NCI-H2227 (cell line): ENCODE results near the gene NDST1.
A peak's percentile ranks its signal among the peaks of the same experiment; 100 is the strongest.
"Not testable (repeated sequence)": the region's sequence is repeated elsewhere in the genome, so short reads cannot be mapped to it uniquely, and the experiment has no call there.

Source experiments
- DNase-seq: peaks from one replicate; lab custom pipeline; 2025; ENCODE audit not compliant: unreplicated experiment; lab: John Stamatoyannopoulos, UW

The NDST1 gene

GRCh38 chr5:150507474-150508276 is at the start of gene NDST1:
Gene NDST1 (plus strand): TSS chr5:150508131. CDS start chr5:150521255, 13,124 bp downstream.
- DNase-seq = no peak

- DNase-seq = peak; percentile 83
Measured at GRCh38 chr5:150458802-150459557, 49.0 kb upstream of the NDST1 start.

- DNase-seq = no peak
Measured at GRCh38 chr5:150460781-150461180, 47.1 kb upstream of the NDST1 start.

GRCh38 chr5:150461231-150461630 is 46.7 kb upstream of the NDST1 start:
- DNase-seq = peak; percentile 22

GRCh38 chr5:150464554-150465012 is 43.3 kb upstream of the NDST1 start:
- no peak for DNase-seq

GRCh38 chr5:150465927-150466326 is 42.0 kb upstream of the NDST1 start:
- DNase-seq = no peak

GRCh38 chr5:150468206-150468605 is 39.7 kb upstream of the NDST1 start:
- DNase-seq = no peak

- DNase-seq = no peak
Measured at GRCh38 chr5:150469718-150470469, 38.0 kb upstream of the NDST1 start.

- DNase-seq = no peak
Measured at GRCh38 chr5:150473673-150474358, 34.1 kb upstream of the NDST1 start.

- not testable (repeated sequence) for DNase-seq
Measured at GRCh38 chr5:150476568-150476967, 31.4 kb upstream of the NDST1 start.

GRCh38 chr5:150479416-150479815 is 28.5 kb upstream of the NDST1 start:
- DNase-seq = no peak

GRCh38 chr5:150481708-150481965 is 26.3 kb upstream of the NDST1 start:
- no peak for DNase-seq

- DNase-seq = no peak
Measured at GRCh38 chr5:150481972-150482406, 25.9 kb upstream of the NDST1 start.

- DNase-seq = no peak
Measured at GRCh38 chr5:150484964-150485692, 22.8 kb upstream of the NDST1 start.

GRCh38 chr5:150485693-150486401 is 22.1 kb upstream of the NDST1 start:
- peak; percentile 50 for DNase-seq

GRCh38 chr5:150486402-150487198 is 21.3 kb upstream of the NDST1 start:
- DNase-seq = peak; percentile 58

GRCh38 chr5:150487199-150488061 is 20.5 kb upstream of the NDST1 start:
- no peak for DNase-seq
